GM12878 (cell line): ENCODE measurements around the gene KLHL25. TPM values are rescaled to one million over a fixed set of nuclear protein-coding genes. Genes with fewer than 3 reads are reported as not detected.

Source experiments
- ATAC-seq: fragments of 200-7000 bp; cut with Tn5 transposase; 3 replicates; pipeline ENCODE4 v1.9.1; 2020; ENCODE audit warnings: mild to moderate bottlenecking, moderate library complexity
- BruUV-seq: library from RNA; stranded (reverse); fragments of 400-500 nt; replicated peaks from 2 replicates; lab custom pipeline; 2021; lab: Mats Ljungman, UMichigan
- CTCF ChIA-PET: fragments of 300-600 bp; sonication (Branson Sonifier 250); formaldehyde crosslinking; extraction: SDS; loops from one replicate; lab custom pipeline; 2021; ENCODE audit warnings: inconsistent platforms; lab: Yijun Ruan, JAX
- POLR2A ChIA-PET: fragments of 350-600 bp; formaldehyde crosslinking; extraction: SDS; loops from one replicate; lab custom pipeline; 2021; ENCODE audit warnings: inconsistent platforms; lab: Charles Lee
- RAD21 ChIA-PET: fragments of 300-600 bp; sonication (Branson Sonifier 250); formaldehyde crosslinking; loops from one replicate; lab custom pipeline; 2023; ENCODE audit warnings: antibody characterized with exemption; ENCODE audit not compliant: unreplicated experiment; lab: Charles Lee
- SMC1A ChIA-PET: fragments of 300-600 bp; sonication (Branson Sonifier 250); formaldehyde crosslinking; loops from one replicate; lab custom pipeline; 2023; ENCODE audit not compliant: unreplicated experiment, uncharacterized antibody; lab: Charles Lee
- DNase-seq: peaks from one replicate; pipeline ENCODE4 v3.0.0-alpha.2; 2011; ENCODE audit warnings: low read depth, low spot score
- FAIRE-seq: peaks from 3 replicates; lab custom pipeline; 2011; peaks lifted over from hg19 to GRCh38; lab: Jason Lieb, UNC
- H2AFZ ChIP-seq: 2 replicates; pipeline ENCODE4 v1.6.0; 2011; ENCODE audit warnings: low read depth, low read length, control low read depth; ENCODE audit not compliant: control insufficient read depth
- H3K27ac ChIP-seq: 2 replicates; pipeline ENCODE4 v1.5.1; 2011; ENCODE audit warnings: control low read depth; ENCODE audit not compliant: control insufficient read depth, insufficient read depth
- H3K27me3 ChIP-seq, 2 experiments: replicated peaks in 1 of 2; 2 replicates each; pipeline versions ENCODE4 v1.6.0 to v1.6.1; 2011; ENCODE audit warnings: low read length in 1 of 2; ENCODE audit not compliant: control insufficient read depth in 2 of 2, insufficient read depth in 2 of 2
- H3K36me3 ChIP-seq, 2 experiments: 2 replicates each; pipeline ENCODE4 v1.5.1; 2011; ENCODE audit warnings: low read length in 1 of 2; ENCODE audit not compliant: control insufficient read depth in 2 of 2, insufficient read depth in 2 of 2
- H3K4me1 ChIP-seq: 2 replicates; pipeline ENCODE4 v1.6.1; 2011; ENCODE audit warnings: mild to moderate bottlenecking, low read length, moderate library complexity, mixed read lengths; ENCODE audit not compliant: control insufficient read depth, insufficient read depth
- H3K4me2 ChIP-seq: 2 replicates; pipeline ENCODE4 v1.6.0; 2011; ENCODE audit warnings: control low read depth; ENCODE audit not compliant: control insufficient read depth, insufficient read depth
- H3K4me3 ChIP-seq: fragments of 200-600 bp; sonication (generic); 2 replicates; pipeline ENCODE4 v1.5.1; 2016
- H3K79me2 ChIP-seq: 2 replicates; pipeline ENCODE4 v1.6.0; 2011; ENCODE audit warnings: low read length; ENCODE audit not compliant: control insufficient read depth, insufficient read depth
- H3K9ac ChIP-seq: 2 replicates; pipeline ENCODE4 v1.8.0; 2011; ENCODE audit warnings: low read length, control low read depth, mixed read lengths; ENCODE audit not compliant: control insufficient read depth, insufficient read depth
- H3K9me3 ChIP-seq: replicated peaks from 3 replicates; pipeline ENCODE4 v1.5.1; 2011; ENCODE audit warnings: mild to moderate bottlenecking, low read length; ENCODE audit not compliant: control insufficient read depth, insufficient read depth
- H4K20me1 ChIP-seq: 2 replicates; pipeline ENCODE4 v1.6.0; 2011; ENCODE audit not compliant: control insufficient read depth, insufficient read depth
- E2F4 ChIP-seq: IDR thresholded peaks from 2 replicates; pipeline ENCODE4 v1.6.1; 2012; ENCODE audit warnings: low read depth, low read length, improper control_type of control experiment
- EGR1 ChIP-seq, 2 experiments: IDR thresholded peaks; 1 replicate in 1 of 2; 2 replicates in 1 of 2; pipeline ENCODE4 v1.6.1; 2011 to 2012; ENCODE audit warnings: low read depth in 2 of 2, low read length in 2 of 2, borderline replicate concordance in 1 of 2, mild to moderate bottlenecking in 1 of 2, moderate library complexity in 1 of 2
- EP300 ChIP-seq, 2 experiments: fragments of 150-350 bp in 1 of 2; IDR thresholded peaks; 2 replicates each; pipeline ENCODE4 v1.6.1; 2011 to 2012; ENCODE audit warnings: low read depth in 2 of 2, low read length in 2 of 2, borderline replicate concordance in 1 of 2, improper control_type of control experiment in 1 of 2, inconsistent platforms in 1 of 2; ENCODE audit not compliant: control insufficient read depth in 1 of 2
- IRF5 ChIP-seq: fragments of 450-650 bp; IDR thresholded peaks from 2 replicates; pipeline ENCODE4 v1.6.1; 2017; ENCODE audit warnings: borderline replicate concordance
- NR2C1 ChIP-seq: fragments of 450-650 bp; IDR thresholded peaks from 2 replicates; pipeline ENCODE4 v1.6.1; 2017; ENCODE audit warnings: antibody characterized with exemption, mild to moderate bottlenecking, moderate library complexity
- POLR2A ChIP-seq: IDR thresholded peaks from 2 replicates; pipeline ENCODE4 v1.6.1; 2011; ENCODE audit warnings: low read depth, mild to moderate bottlenecking, low read length
- POU2F2 ChIP-seq: IDR thresholded peaks from 3 replicates; pipeline ENCODE4 v1.6.1; 2011; ENCODE audit warnings: low read depth, mild to moderate bottlenecking, low read length, borderline replicate concordance
- SMC3 ChIP-seq: IDR thresholded peaks from 2 replicates; pipeline ENCODE4 v1.6.1; 2011; ENCODE audit warnings: low read length, improper control_type of control experiment, borderline replicate concordance
- WGBS: methylation state at CpG from one replicate; pipeline ENCODE4 v1.1.6; 2016; ENCODE audit warnings: low lambda C conversion rate; ENCODE audit not compliant: insufficient replicate concordance, insufficient coverage; ENCODE audit errors: missing lambda C conversion rate; 5-methylcytosine and 5-hydroxymethylcytosine counted together
- in situ Hi-C: fragments of 300-500 bp; cut with MboI; formaldehyde crosslinking; loops from 9 replicates; pipeline ENCODE4 v1.14.3; 2018; ENCODE audit warnings: mixed read lengths
- intact Hi-C: fragments of 100-400 bp; cut with micrococcal nuclease; formaldehyde crosslinking; loops from one replicate; pipeline ENCODE4 v1.14.2; 2022; ENCODE audit not compliant: unreplicated experiment
- polyA plus RNA-seq, 11 experiments: library from polyadenylated mRNA; depleted of rRNA in 4 of 11; unstranded in 6 of 11; stranded (reverse) in 5 of 11; fragments of >200 nt; fragmentation: Nextera tagmentation in 4 of 11; fragmentation: Illumina TruSeq in 1 of 11; extraction: Ambion mirVana in 4 of 11; extraction: Trizol in 1 of 11; gene quantifications; 1 replicate in 1 of 11; 2 replicates in 10 of 11; pipeline versions ENCODE4 v1.2.1 to v1.2.3, GENCODE V29; 2011 to 2016; ENCODE audit warnings: inconsistent platforms in 2 of 11, missing spikeins in 2 of 11, low read depth in 1 of 11
- total RNA-seq, 4 experiments: library from RNA; depleted of rRNA in 3 of 4; stranded (reverse); fragments of >200 nt in 3 of 4; fragmentation: Illumina TruSeq in 1 of 4; extraction: Trizol in 1 of 4; gene quantifications; 2 replicates each; pipeline versions ENCODE4 v1.2.1 to v1.2.3, GENCODE V29; 2013 to 2021

Gene KLHL25
- total and polyA plus RNA-seq, 10 of the 15 experiments (the other 5 are each of a cell fraction or from before 2014, with no cell fraction given), result 0.04 to 3.0 (median 2.1) TPM; not detected in 1

- ChIA-PET RAD21 (interaction anchor here (1.0 kb wide), 1 partner anchor 8 kb away, joined by 3 read pairs; no protein-coding TSS in a partner anchor), SMC1A (interaction anchor here (0.6 kb wide), 1 partner anchor 90 kb away, joined by 3 read pairs; no protein-coding TSS in a partner anchor), POLR2A (no interaction called here), CTCF (interaction anchor here (1.5 kb wide), 1 partner anchor 9 kb away, joined by 3 read pairs; no protein-coding TSS in a partner anchor)
- no peaks in the 10 kb centered on the region for H4K20me1 ChIP-seq
- no peak overlapping the region for H2AFZ ChIP-seq
- H3K79me2 ChIP-seq, result no peaks in the 10 kb centered on the region
- FAIRE-seq, result no peak
- in situ Hi-C loops (no loop called here), intact Hi-C loops (loop anchor here (5.0 kb wide), 1 partner anchor 44 kb away; the partner anchor contains the start of gene KLHL25)
- no peak overlapping the region for H3K4me3 ChIP-seq
- TF ChIP-seq EGR1 (IDR thresholded peaks at IDR 0.05; ENCODE audit: borderline replicate concordance in 1 of 2, low read depth in 2 of 2, low read length in 2 of 2) (no peak), POU2F2 (no peak), IRF5 (no peak), EP300 (IDR thresholded peaks at IDR 0.05; ENCODE audit: borderline replicate concordance in 1 of 2, control insufficient read depth in 1 of 2, low read depth in 2 of 2, low read length in 2 of 2) (no peak), POLR2A (peak; percentile 62), SMC3 (no peak), E2F4 (no peak), NR2C1 (no peak)
- no peaks in the 10 kb centered on the region for H3K9me3 ChIP-seq
- peaks cover 21 to 29% of the 10 kb centered on the region in 2 experiments for H3K36me3 ChIP-seq
- no peaks in the 10 kb centered on the region for H3K27me3 ChIP-seq
- no peak overlapping the region for H3K4me2 ChIP-seq
- BruUV-seq, result no TSS peak
- no peak for DNase-seq
- 91% methylated on average over 11 of the region's 11 CpGs for WGBS
- H3K27ac ChIP-seq, result no peak overlapping the region
- H3K4me1 ChIP-seq, result no peaks in the 10 kb centered on the region
- ATAC-seq, result peak; percentile 21; the same call in 2 of the 3 replicates
- no peak overlapping the region for H3K9ac ChIP-seq
Measured at GRCh38 chr15:85748729-85749128, 46.0 kb downstream of the KLHL25 start.
